H9 (cell line): ENCODE data around the gene SLC24A4. TPM values are rescaled to one million over a fixed set of nuclear protein-coding genes. Genes with fewer than 3 reads are reported as not detected.

Source experiments
- DNase-seq: peaks from one replicate; pipeline ENCODE4 v3.0.0-alpha.2; 2017
- H2AFZ ChIP-seq: one replicate; pipeline ENCODE4 v1.6.1; 2013; ENCODE audit warnings: mild to moderate bottlenecking, low read length, control low read depth, moderate library complexity
- H2AK5ac ChIP-seq: 2 replicates; pipeline ENCODE4 v1.6.1; 2013; ENCODE audit warnings: low read length, control low read depth, mixed read lengths; ENCODE audit not compliant: insufficient read length
- H2BK120ac ChIP-seq: one replicate; pipeline ENCODE4 v1.6.1; 2013; ENCODE audit warnings: low read depth, mild to moderate bottlenecking, low read length, control low read depth, inconsistent platforms; ENCODE audit not compliant: poor library complexity, severe bottlenecking
- H2BK12ac ChIP-seq: 2 replicates; pipeline ENCODE4 v1.6.1; 2013; ENCODE audit warnings: low read length, control low read depth, mixed read lengths, low read depth; ENCODE audit not compliant: insufficient read length
- H2BK15ac ChIP-seq: 2 replicates; pipeline ENCODE4 v1.6.1; 2013; ENCODE audit warnings: low read depth, low read length, control low read depth
- H2BK20ac ChIP-seq: one replicate; pipeline ENCODE4 v1.6.1; 2013; ENCODE audit warnings: low read depth, mild to moderate bottlenecking, low read length, control low read depth, inconsistent platforms; ENCODE audit not compliant: poor library complexity, severe bottlenecking
- H2BK5ac ChIP-seq: 2 replicates; pipeline ENCODE4 v1.6.1; 2013; ENCODE audit warnings: low read length, control low read depth, mixed read lengths; ENCODE audit not compliant: insufficient read length
- H3K14ac ChIP-seq: 2 replicates; pipeline ENCODE4 v1.6.1; 2013; ENCODE audit warnings: low read length, control low read depth; ENCODE audit not compliant: insufficient read depth
- H3K18ac ChIP-seq: 2 replicates; pipeline ENCODE4 v1.6.1; 2013; ENCODE audit warnings: low read depth, mild to moderate bottlenecking, mixed read lengths, low read length, control low read depth; ENCODE audit not compliant: insufficient read length
- H3K23ac ChIP-seq: 2 replicates; pipeline ENCODE4 v1.6.1; 2013; ENCODE audit warnings: low read length, control low read depth, mixed read lengths, low read depth; ENCODE audit not compliant: insufficient read length
- H3K23me2 ChIP-seq: 2 replicates; pipeline ENCODE4 v1.6.1; 2013; ENCODE audit warnings: low read depth, mild to moderate bottlenecking, mixed read lengths, low read length, control low read depth; ENCODE audit not compliant: insufficient read length, poor library complexity, severe bottlenecking
- H3K27ac ChIP-seq: 2 replicates; pipeline ENCODE4 v1.5.1; 2013; ENCODE audit warnings: low read length, control low read depth, mixed read lengths, low read depth; ENCODE audit not compliant: insufficient read length
- H3K27me3 ChIP-seq: 2 replicates; pipeline ENCODE4 v1.6.1; 2013; ENCODE audit warnings: low read length, control low read depth, inconsistent platforms; ENCODE audit not compliant: insufficient read depth
- H3K4ac ChIP-seq: 2 replicates; pipeline ENCODE4 v1.6.1; 2013; ENCODE audit warnings: low read depth, mild to moderate bottlenecking, control low read depth, inconsistent platforms, low read length, moderate library complexity
- H3K4me1 ChIP-seq: 2 replicates; pipeline ENCODE4 v1.6.1; 2013; ENCODE audit warnings: low read length, control low read depth, inconsistent platforms; ENCODE audit not compliant: insufficient read depth
- H3K4me2 ChIP-seq: 2 replicates; pipeline ENCODE4 v1.6.1; 2013; ENCODE audit warnings: low read length, control low read depth, mixed read lengths; ENCODE audit not compliant: insufficient read length, insufficient read depth
- H3K56ac ChIP-seq: 2 replicates; pipeline ENCODE4 v1.6.1; 2013; ENCODE audit warnings: low read depth, mild to moderate bottlenecking, mixed read lengths, low read length, control low read depth; ENCODE audit not compliant: insufficient read length
- H3K79me1 ChIP-seq: 2 replicates; pipeline ENCODE4 v1.6.1; 2013; ENCODE audit warnings: low read depth, mild to moderate bottlenecking, moderate library complexity, low read length, control low read depth, inconsistent platforms; ENCODE audit not compliant: insufficient read depth, poor library complexity, severe bottlenecking
- H3K79me2 ChIP-seq: 2 replicates; pipeline ENCODE4 v1.6.1; 2013; ENCODE audit warnings: low read length, control low read depth, inconsistent platforms; ENCODE audit not compliant: insufficient read depth
- H3K9ac ChIP-seq: 2 replicates; pipeline ENCODE4 v1.6.1; 2013; ENCODE audit warnings: low read length, control low read depth, mixed read lengths; ENCODE audit not compliant: insufficient read length; ENCODE audit errors: extremely low read depth
- H3K9me3 ChIP-seq: one replicate; pipeline ENCODE4 v1.6.1; 2013; ENCODE audit warnings: low read depth, low read length, inconsistent platforms; ENCODE audit not compliant: control insufficient read depth
- H3T11ph ChIP-seq: one replicate; pipeline ENCODE4 v1.6.1; 2013; ENCODE audit warnings: mild to moderate bottlenecking, low read length, control low read depth, inconsistent platforms
- H4K20me1 ChIP-seq: one replicate; pipeline ENCODE4 v1.6.1; 2013; ENCODE audit not compliant: control insufficient read depth, insufficient read length, insufficient read depth
- H4K5ac ChIP-seq: 2 replicates; pipeline ENCODE4 v1.6.1; 2013; ENCODE audit warnings: low read depth, mild to moderate bottlenecking, mixed read lengths, low read length, control low read depth; ENCODE audit not compliant: insufficient read length
- H4K8ac ChIP-seq: replicated peaks from 2 replicates; pipeline ENCODE4 v1.6.1; 2013; ENCODE audit warnings: low read length, control low read depth, mixed read lengths, low read depth; ENCODE audit not compliant: insufficient read length
- H4K91ac ChIP-seq: 2 replicates; pipeline ENCODE4 v1.6.1; 2013; ENCODE audit warnings: low read depth, mild to moderate bottlenecking, moderate library complexity, mixed read lengths, low read length, control low read depth; ENCODE audit not compliant: insufficient read length
- H3K27ac Mint-ChIP-seq, 3 experiments: 2 replicates in 2 of 3; 3 replicates in 1 of 3; pipeline ENCODE4 v1.8.0; 2020 to 2021; ENCODE audit warnings: mixed read lengths in 3 of 3, mild to moderate bottlenecking in 1 of 3, moderate library complexity in 1 of 3
- H3K27me3 Mint-ChIP-seq: 2 replicates; pipeline ENCODE4 v1.8.0; 2021; ENCODE audit warnings: low read depth, mild to moderate bottlenecking, moderate library complexity, mixed read lengths
- H3K36me3 Mint-ChIP-seq, 3 experiments: 2 replicates in 2 of 3; 3 replicates in 1 of 3; pipeline ENCODE4 v1.8.0; 2020 to 2021; ENCODE audit warnings: low read depth in 3 of 3, mixed read lengths in 3 of 3; ENCODE audit not compliant: insufficient read depth in 1 of 3
- H3K4me1 Mint-ChIP-seq, 2 experiments: 2 replicates each; pipeline ENCODE4 v1.8.0; 2020; ENCODE audit warnings: mixed read lengths in 2 of 2
- H3K4me3 Mint-ChIP-seq, 2 experiments: 2 replicates in 1 of 2; 3 replicates in 1 of 2; pipeline ENCODE4 v1.8.0; 2020 to 2021; ENCODE audit warnings: mild to moderate bottlenecking in 2 of 2, mixed read lengths in 2 of 2, moderate library complexity in 1 of 2
- H3K9me3 Mint-ChIP-seq, 2 experiments: 2 replicates in 1 of 2; 3 replicates in 1 of 2; pipeline ENCODE4 v1.8.0; 2020; ENCODE audit warnings: mild to moderate bottlenecking in 2 of 2, mixed read lengths in 2 of 2, moderate library complexity in 1 of 2
- WGBS: extraction: QIAGEN DNeasy Blood & Tissue Kit; methylation state at CpG from one replicate; pipeline ENCODE4 v1.1.7; 2013; ENCODE audit warnings: missing lambda C conversion rate, low lambda C conversion rate, mixed read lengths; ENCODE audit not compliant: insufficient read length; ENCODE audit errors: extremely low coverage; 5-methylcytosine and 5-hydroxymethylcytosine counted together
- total RNA-seq: library from RNA; stranded (reverse); gene quantifications from 2 replicates; pipeline ENCODE4 v1.2.1, GENCODE V29; 2021
- TF ChIP-seq, protein P1 (sequence below): fragments of 200-600 bp; sonication (generic); conservative IDR thresholded peaks from 3 replicates; pipeline ENCODE4 v1.8.0; 2021; ENCODE audit warnings: antibody characterized with exemption, mild to moderate bottlenecking

The SLC24A4 gene
- total RNA-seq, 1 experiment from 2014 or later = 0.24 TPM

DNA sequence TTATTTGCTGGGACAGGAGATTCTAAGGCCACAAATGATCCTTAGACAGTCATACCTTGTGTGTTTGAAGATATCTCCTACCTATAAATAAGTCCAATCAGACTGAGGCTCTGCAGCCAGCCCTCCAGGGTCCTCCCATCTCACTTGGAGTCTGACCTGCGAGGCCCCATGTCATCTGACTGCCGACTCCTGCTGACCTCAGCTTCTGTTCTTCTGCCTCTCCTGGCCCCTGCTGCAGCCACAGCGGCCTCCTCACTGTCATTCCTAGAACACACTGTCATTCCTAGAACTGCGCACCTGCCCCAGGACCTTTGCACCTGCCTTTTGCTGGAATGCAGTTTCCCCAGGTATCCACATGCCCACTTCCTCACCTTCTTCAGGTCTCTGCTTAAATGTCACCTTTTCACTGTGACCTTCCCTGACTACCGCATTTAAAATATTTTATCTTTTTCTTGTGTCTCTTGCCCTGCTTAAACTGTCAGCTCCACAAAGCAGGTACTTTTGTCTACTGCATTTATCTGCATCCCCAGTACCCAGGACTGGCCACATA, 134.1 kb downstream of the SLC24A4 start:
- H3K27me3 ChIP-seq = no peaks in the 10 kb centered on the region; the same call in 1 of the 2 replicates
- H3K79me2 ChIP-seq = no peaks in the 10 kb centered on the region
- H3K9me3 Mint-ChIP-seq = no peaks in the 10 kb centered on the region; a peak in 1 of 5 replicates
- H3K9me3 ChIP-seq = no peaks in the 10 kb centered on the region
- no peak overlapping the region for H3K9ac ChIP-seq
- no peak overlapping the region for H2BK12ac ChIP-seq
- no peak overlapping the region for H3K4me2 ChIP-seq
- H4K5ac ChIP-seq = no peak overlapping the region
- no peaks in the 10 kb centered on the region for H3K36me3 Mint-ChIP-seq
- no peak overlapping the region for H3K18ac ChIP-seq
- no peak overlapping the region for H3K27ac ChIP-seq
- H3K23me2 ChIP-seq = no peaks in the 10 kb centered on the region
- no peak overlapping the region for H3K56ac ChIP-seq
- no peak overlapping the region for H2BK20ac ChIP-seq
- H3K79me1 ChIP-seq = no peaks in the 10 kb centered on the region
- no peak overlapping the region for H3K27ac Mint-ChIP-seq
- peaks cover 3 to 7% of the 10 kb centered on the region in 2 experiments for H3K4me1 Mint-ChIP-seq
- H3K14ac ChIP-seq = no peak overlapping the region
- no peak overlapping the region for H3T11ph ChIP-seq
- H3K23ac ChIP-seq = no peak overlapping the region
- no peak overlapping the region for H3K4ac ChIP-seq
- WGBS = no CpG with 5 or more reads among the region's 5 CpGs
- no peak overlapping the region for H4K8ac ChIP-seq
- no peaks in the 10 kb centered on the region for H3K4me1 ChIP-seq
- no peak overlapping the region for H2BK15ac ChIP-seq
- no peak for DNase-seq
- H2AK5ac ChIP-seq = no peak overlapping the region
- H2BK120ac ChIP-seq = no peak overlapping the region
- H2BK5ac ChIP-seq = no peak overlapping the region
- peaks cover 2% of the 10 kb centered on the region for H3K27me3 Mint-ChIP-seq
- no peak overlapping the region for H4K91ac ChIP-seq
- H2AFZ ChIP-seq = no peak overlapping the region
- H3K4me3 Mint-ChIP-seq = no peak overlapping the region
- no peaks in the 10 kb centered on the region for H4K20me1 ChIP-seq
- TF ChIP-seq, protein P1, sequence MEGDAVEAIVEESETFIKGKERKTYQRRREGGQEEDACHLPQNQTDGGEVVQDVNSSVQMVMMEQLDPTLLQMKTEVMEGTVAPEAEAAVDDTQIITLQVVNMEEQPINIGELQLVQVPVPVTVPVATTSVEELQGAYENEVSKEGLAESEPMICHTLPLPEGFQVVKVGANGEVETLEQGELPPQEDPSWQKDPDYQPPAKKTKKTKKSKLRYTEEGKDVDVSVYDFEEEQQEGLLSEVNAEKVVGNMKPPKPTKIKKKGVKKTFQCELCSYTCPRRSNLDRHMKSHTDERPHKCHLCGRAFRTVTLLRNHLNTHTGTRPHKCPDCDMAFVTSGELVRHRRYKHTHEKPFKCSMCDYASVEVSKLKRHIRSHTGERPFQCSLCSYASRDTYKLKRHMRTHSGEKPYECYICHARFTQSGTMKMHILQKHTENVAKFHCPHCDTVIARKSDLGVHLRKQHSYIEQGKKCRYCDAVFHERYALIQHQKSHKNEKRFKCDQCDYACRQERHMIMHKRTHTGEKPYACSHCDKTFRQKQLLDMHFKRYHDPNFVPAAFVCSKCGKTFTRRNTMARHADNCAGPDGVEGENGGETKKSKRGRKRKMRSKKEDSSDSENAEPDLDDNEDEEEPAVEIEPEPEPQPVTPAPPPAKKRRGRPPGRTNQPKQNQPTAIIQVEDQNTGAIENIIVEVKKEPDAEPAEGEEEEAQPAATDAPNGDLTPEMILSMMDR = no peak; the same call in 2 of the 3 replicates
